ENCODE results near the gene DHRS7B. TPM values are rescaled to one million over a fixed set of nuclear protein-coding genes. Genes with fewer than 3 reads are reported as not detected.
A peak's percentile ranks its signal among the peaks of the same experiment; 100 is the strongest.

Gene DHRS7B
- total and polyA plus RNA-seq, 4 donors = 8.1 to 21.8 (median 18.2) TPM

GRCh38 chr17:21089933-21090901, 36.5 kb upstream of the DHRS7B start:
- intact Hi-C loops (cut with DNase I) = no loop called here
- no peaks in the 10 kb centered on the region for H3K4me1 ChIP-seq (ENCODE audit: control insufficient read depth in 1 of 2, insufficient read depth in 2 of 2, low read length in 2 of 2)
- no peak for ATAC-seq (ENCODE audit: low FRiP score)
- DNase-seq = no peak
- no peaks in the 10 kb centered on the region for H3K36me3 ChIP-seq (ENCODE audit: control insufficient read depth in 1 of 2, insufficient read depth in 2 of 2, low read length in 1 of 2)
- no peak overlapping the region for H3K27ac ChIP-seq (ENCODE audit: low read depth in 1 of 2, low read length in 2 of 2)
- no peak overlapping the region for H3K4me3 ChIP-seq (ENCODE audit: low read length in 2 of 2)
- H3K9me3 ChIP-seq (ENCODE audit: control insufficient read depth, low read length) = no peaks in the 10 kb centered on the region
- H3K27me3 ChIP-seq (ENCODE audit: control insufficient read depth in 1 of 2, insufficient read depth in 2 of 2, low read length in 1 of 2) = no peaks in the 10 kb centered on the region
- WGBS, 2 donors = 79 to 80% methylated on average over 7 of the region's 7 CpGs

- H3K9me3 ChIP-seq (ENCODE audit: control insufficient read depth, low read length) = no peaks in the 10 kb centered on the region
- no peaks in the 10 kb centered on the region for H3K36me3 ChIP-seq (ENCODE audit: control insufficient read depth in 1 of 2, insufficient read depth in 2 of 2, low read length in 1 of 2)
- intact Hi-C loops (cut with DNase I) = no loop called here
- DNase-seq (no peak), ATAC-seq (ENCODE audit: low FRiP score) (no peak)
- H3K4me3 ChIP-seq (ENCODE audit: low read length in 2 of 2) = no peak overlapping the region
- no peaks in the 10 kb centered on the region for H3K4me1 ChIP-seq (ENCODE audit: control insufficient read depth in 1 of 2, insufficient read depth in 2 of 2, low read length in 2 of 2)
- H3K27ac ChIP-seq (ENCODE audit: low read depth in 1 of 2, low read length in 2 of 2) = no peak overlapping the region
- 49 to 56% methylated on average over 4 of the region's 4 CpGs for WGBS, 2 donors
- H3K27me3 ChIP-seq (ENCODE audit: control insufficient read depth in 1 of 2, insufficient read depth in 2 of 2, low read length in 1 of 2) = no peaks in the 10 kb centered on the region
Measured at GRCh38 chr17:21090902-21091618, 35.7 kb upstream of the DHRS7B start.

GRCh38 chr17:21094298-21094704, 32.5 kb upstream of the DHRS7B start:
- no peaks in the 10 kb centered on the region for H3K9me3 ChIP-seq (ENCODE audit: control insufficient read depth, low read length)
- H3K27me3 ChIP-seq (ENCODE audit: control insufficient read depth in 1 of 2, insufficient read depth in 2 of 2, low read length in 1 of 2) = no peaks in the 10 kb centered on the region
- H3K27ac ChIP-seq (ENCODE audit: low read depth in 1 of 2, low read length in 2 of 2) = no peak overlapping the region
- 89% methylated on average over 5 of the region's 5 CpGs for WGBS, 2 donors
- H3K4me3 ChIP-seq (ENCODE audit: low read length in 2 of 2) = no peak overlapping the region
- no peaks in the 10 kb centered on the region for H3K36me3 ChIP-seq (ENCODE audit: control insufficient read depth in 1 of 2, insufficient read depth in 2 of 2, low read length in 1 of 2)
- no peaks in the 10 kb centered on the region for H3K4me1 ChIP-seq (ENCODE audit: control insufficient read depth in 1 of 2, insufficient read depth in 2 of 2, low read length in 2 of 2)
- DNase-seq (no peak), ATAC-seq (ENCODE audit: low FRiP score) (no peak)
- intact Hi-C loops (cut with DNase I) = no loop called here

GRCh38 chr17:21095735-21096134, 31.0 kb upstream of the DHRS7B start:
- no peak for DNase-seq
- Histone ChIP-seq H3K27ac (ENCODE audit: low read depth in 1 of 2, low read length in 2 of 2) (no peak overlapping the region), H3K36me3 (ENCODE audit: control insufficient read depth in 1 of 2, insufficient read depth in 2 of 2, low read length in 1 of 2) (no peaks in the 10 kb centered on the region), H3K9me3 (ENCODE audit: control insufficient read depth, low read length) (no peaks in the 10 kb centered on the region), H3K27me3 (ENCODE audit: control insufficient read depth in 1 of 2, insufficient read depth in 2 of 2, low read length in 1 of 2) (no peaks in the 10 kb centered on the region), H3K4me3 (ENCODE audit: low read length in 2 of 2) (no peak overlapping the region), H3K4me1 (ENCODE audit: control insufficient read depth in 1 of 2, insufficient read depth in 2 of 2, low read length in 2 of 2) (no peaks in the 10 kb centered on the region)
- WGBS, 2 donors = 84 to 89% methylated on average over 3 of the region's 3 CpGs
- ATAC-seq (ENCODE audit: low FRiP score) = no peak
- intact Hi-C loops (cut with DNase I) = no loop called here

- no peaks in the 10 kb centered on the region for H3K36me3 ChIP-seq (ENCODE audit: control insufficient read depth in 1 of 2, insufficient read depth in 2 of 2, low read length in 1 of 2)
- H3K27me3 ChIP-seq (ENCODE audit: control insufficient read depth in 1 of 2, insufficient read depth in 2 of 2, low read length in 1 of 2) = no peaks in the 10 kb centered on the region
- ATAC-seq (ENCODE audit: low FRiP score) (no peak), DNase-seq (no peak)
- no peaks in the 10 kb centered on the region for H3K4me1 ChIP-seq (ENCODE audit: control insufficient read depth in 1 of 2, insufficient read depth in 2 of 2, low read length in 2 of 2)
- no peak overlapping the region for H3K27ac ChIP-seq (ENCODE audit: low read depth in 1 of 2, low read length in 2 of 2)
- no peaks in the 10 kb centered on the region for H3K9me3 ChIP-seq (ENCODE audit: control insufficient read depth, low read length)
- intact Hi-C loops (cut with DNase I) = no loop called here
- H3K4me3 ChIP-seq (ENCODE audit: low read length in 2 of 2) = no peak overlapping the region
- WGBS, 2 donors = 79 to 84% methylated on average over 2 of the region's 2 CpGs
Measured at GRCh38 chr17:21096874-21097273, 29.9 kb upstream of the DHRS7B start.

GRCh38 chr17:21098934-21099689, 27.7 kb upstream of the DHRS7B start:
- WGBS, 2 donors = 0 to 1% methylated on average over 29 of the region's 29 CpGs

GRCh38 chr17:21100636-21101035, 26.1 kb upstream of the DHRS7B start:
- Histone ChIP-seq H3K4me1 (ENCODE audit: control insufficient read depth in 1 of 2, insufficient read depth in 2 of 2, low read length in 2 of 2) (no peaks in the 10 kb centered on the region), H3K9me3 (ENCODE audit: control insufficient read depth, low read length) (no peaks in the 10 kb centered on the region), H3K27ac (ENCODE audit: low read depth in 1 of 2, low read length in 2 of 2) (no peak overlapping the region), H3K27me3 (ENCODE audit: control insufficient read depth in 1 of 2, insufficient read depth in 2 of 2, low read length in 1 of 2) (peaks cover 0 to 2% of the 10 kb centered on the region in 2 donors), H3K4me3 (ENCODE audit: low read length in 2 of 2) (no peak overlapping the region), H3K36me3 (ENCODE audit: control insufficient read depth in 1 of 2, insufficient read depth in 2 of 2, low read length in 1 of 2) (no peaks in the 10 kb centered on the region)
- WGBS, 2 donors = 76 to 83% methylated on average over 2 of the region's 2 CpGs
- DNase-seq (no peak), ATAC-seq (ENCODE audit: low FRiP score) (no peak)
- intact Hi-C loops (cut with DNase I) = no loop called here

More at GRCh38 chr17:21098934-21099689, 27.7 kb upstream of the DHRS7B start:
- H3K36me3 ChIP-seq (ENCODE audit: control insufficient read depth in 1 of 2, insufficient read depth in 2 of 2, low read length in 1 of 2) = no peaks in the 10 kb centered on the region
- ATAC-seq (ENCODE audit: low FRiP score) (peak; percentile 71), DNase-seq (peak; percentile 64 to 83)
- intact Hi-C loops (cut with DNase I) = no loop called here
- peak overlapping the region; percentile 15 to 86 for H3K4me3 ChIP-seq (ENCODE audit: low read length in 2 of 2)
- no peaks in the 10 kb centered on the region for H3K27me3 ChIP-seq (ENCODE audit: control insufficient read depth in 1 of 2, insufficient read depth in 2 of 2, low read length in 1 of 2)
- H3K27ac ChIP-seq (ENCODE audit: low read depth in 1 of 2, low read length in 2 of 2) = no peak overlapping the region
- no peaks in the 10 kb centered on the region for H3K9me3 ChIP-seq (ENCODE audit: control insufficient read depth, low read length)
- H3K4me1 ChIP-seq (ENCODE audit: control insufficient read depth in 1 of 2, insufficient read depth in 2 of 2, low read length in 2 of 2) = no peaks in the 10 kb centered on the region

- intact Hi-C loops (cut with DNase I) = no loop called here
- no peak for ATAC-seq (ENCODE audit: low FRiP score)
- DNase-seq = no peak
- H3K4me1 ChIP-seq (ENCODE audit: control insufficient read depth in 1 of 2, insufficient read depth in 2 of 2, low read length in 2 of 2) = no peaks in the 10 kb centered on the region
- WGBS, 2 donors = 90 to 91% methylated on average over 7 of the region's 7 CpGs
- H3K36me3 ChIP-seq (ENCODE audit: control insufficient read depth in 1 of 2, insufficient read depth in 2 of 2, low read length in 1 of 2) = no peaks in the 10 kb centered on the region
- no peak overlapping the region for H3K4me3 ChIP-seq (ENCODE audit: low read length in 2 of 2)
- H3K27me3 ChIP-seq (ENCODE audit: control insufficient read depth in 1 of 2, insufficient read depth in 2 of 2, low read length in 1 of 2) = peaks cover 0 to 2% of the 10 kb centered on the region in 2 donors
- H3K27ac ChIP-seq (ENCODE audit: low read depth in 1 of 2, low read length in 2 of 2) = no peak overlapping the region
- no peaks in the 10 kb centered on the region for H3K9me3 ChIP-seq (ENCODE audit: control insufficient read depth, low read length)
Measured at GRCh38 chr17:21104608-21105007, 22.2 kb upstream of the DHRS7B start.
